Frontal cortex (tissue), 4 donors: ENCODE measurements around the gene USP33. TPM values are rescaled to one million over a fixed set of nuclear protein-coding genes. Genes with fewer than 3 reads are reported as not detected.
"Not testable (repeated sequence)": the region's sequence is repeated elsewhere in the genome, so short reads cannot be mapped to it uniquely, and the experiment has no call there.

Source experiments
- DNase-seq, 2 donors: peaks; one replicate each; pipeline ENCODE4 v3.0.0; 2012; ENCODE audit warnings: low spot score in 2 of 2
- FAIRE-seq: peaks from 2 replicates; lab custom pipeline; 2012; peaks lifted over from hg19 to GRCh38; lab: Jason Lieb, UNC
- total RNA-seq: library from RNA; depleted of rRNA; stranded (reverse); fragments of >200 nt; gene quantifications from one replicate; pipeline ENCODE4 v1.2.3, GENCODE V29; 2014
- donor health status: control.
- donor health status: control.
- donor health status: control.

The USP33 gene
- 259 TPM for total RNA-seq

- peak; percentile 86 to 90 for DNase-seq
- no peak for FAIRE-seq
Observed at GRCh38 chr1:77759071-77760028, at the start of gene USP33. TSS of gene USP33 (minus strand) at chr1:77759852. CDS start at chr1:77741697, 18,155 bp downstream.

DNA sequence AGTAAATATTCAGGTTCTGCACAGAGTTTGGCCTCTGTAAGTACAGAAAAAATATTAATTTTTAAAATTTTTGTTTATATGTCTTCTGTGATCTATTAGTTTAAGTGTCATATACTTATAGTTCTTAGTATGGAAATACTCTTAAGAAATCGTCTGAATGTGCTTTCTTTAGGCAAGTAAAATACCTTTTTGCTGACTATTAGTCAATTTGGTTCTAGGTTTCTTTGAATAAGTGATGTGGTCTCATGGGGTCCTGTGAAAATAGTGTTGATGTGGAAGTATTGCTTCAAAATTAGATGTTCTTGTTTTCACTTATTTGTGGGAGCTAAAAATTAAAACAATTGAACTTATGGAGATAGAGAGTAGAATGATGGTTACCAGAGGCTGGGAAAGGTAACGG lies 43.7 kb upstream of the USP33 start:
- FAIRE-seq (no peak), DNase-seq (no peak)

DNA sequence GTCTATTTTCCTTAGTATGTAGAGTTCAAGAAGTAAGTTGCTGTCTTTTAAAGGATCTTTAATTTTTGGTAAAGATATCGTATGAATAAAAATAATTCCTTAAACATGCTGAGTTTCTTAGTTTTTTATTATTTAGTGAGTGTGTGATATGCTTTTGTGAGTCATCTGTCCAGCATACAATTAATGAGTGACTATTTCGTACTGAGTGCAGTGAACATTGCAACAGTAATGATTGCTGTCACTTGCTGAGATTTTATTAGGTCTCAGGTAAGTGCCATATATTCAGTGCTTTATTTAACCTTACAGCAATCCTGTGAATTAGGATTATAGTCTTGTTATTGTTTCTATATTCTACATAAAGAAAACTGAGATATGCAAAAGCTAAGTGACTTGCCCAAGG lies 42.4 kb upstream of the USP33 start:
- DNase-seq, result no peak
- peak; percentile 36 for FAIRE-seq

GRCh38 chr1:77797991-77798390 lies 38.3 kb upstream of the USP33 start:
- FAIRE-seq (no peak), DNase-seq (no peak)

DNA sequence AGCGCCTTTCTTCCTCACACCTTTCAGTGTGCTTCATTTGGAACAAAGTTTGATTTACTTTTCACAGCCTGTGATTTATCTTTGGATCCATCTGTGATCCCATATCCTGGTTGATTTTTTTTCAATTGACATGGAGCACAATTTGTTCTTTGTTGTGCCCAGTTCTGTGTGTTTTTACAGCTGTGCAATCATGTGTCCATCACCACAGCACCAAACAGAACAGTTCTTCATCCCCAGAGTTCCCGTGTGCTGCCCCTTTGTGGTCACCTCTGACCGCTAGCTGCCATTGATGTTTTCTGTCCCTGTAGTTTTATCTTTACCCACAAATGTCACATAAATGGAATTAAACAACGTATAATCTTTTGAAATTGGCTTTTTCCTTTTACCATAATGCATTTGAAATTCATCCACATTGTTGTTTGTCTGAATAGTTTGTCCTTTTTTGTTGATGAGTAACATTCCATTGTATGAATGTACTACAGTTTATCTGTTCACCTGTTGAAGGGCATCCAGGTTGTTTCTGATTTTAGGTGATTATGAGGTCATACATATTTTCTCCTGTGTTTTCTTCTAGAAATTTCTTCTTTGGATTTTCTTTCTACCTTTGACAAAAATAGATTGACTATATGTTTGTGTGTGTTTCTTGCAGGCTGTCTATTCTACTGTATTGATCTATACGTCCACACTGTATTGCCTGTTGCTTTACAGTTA lies 37.2 kb upstream of the USP33 start:
- DNase-seq, result peak; percentile 29 to 51
- peak; percentile 88 for FAIRE-seq

- DNase-seq, result no peak
- no peak for FAIRE-seq
Observed at GRCh38 chr1:77794550-77794949, 34.9 kb upstream of the USP33 start.

- FAIRE-seq, DNase-seq: not testable (repeated sequence)
Observed at GRCh38 chr1:77786093-77786741, 26.6 kb upstream of the USP33 start.

DNA sequence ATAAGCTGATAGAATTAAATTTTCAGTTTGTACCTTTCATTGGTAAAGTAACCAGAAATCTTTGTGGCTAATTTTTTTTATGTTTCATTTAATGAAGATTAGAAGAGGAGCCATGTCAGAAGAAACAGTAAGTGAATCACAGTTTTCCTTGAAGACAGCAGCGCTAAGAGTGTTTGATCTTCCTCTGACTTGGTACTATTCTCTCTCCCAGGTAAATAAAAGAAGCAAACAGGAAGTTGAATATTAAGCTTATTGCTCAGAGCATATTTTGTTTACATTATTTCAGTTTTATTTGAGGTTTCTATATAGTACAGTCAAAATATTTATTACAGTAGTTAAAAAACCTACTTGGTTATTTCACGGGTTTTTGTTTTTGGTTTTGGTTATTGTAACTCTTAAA lies 23.5 kb upstream of the USP33 start:
- DNase-seq (no peak), FAIRE-seq (no peak)

- DNase-seq (no peak), FAIRE-seq (no peak)
Observed at GRCh38 chr1:77781683-77782082, 22.0 kb upstream of the USP33 start.

GRCh38 chr1:77779529-77780281 lies 20.1 kb upstream of the USP33 start, which contains the start of gene MIGA1:
TSS of gene MIGA1 (plus strand) at chr1:77779649. CDS start at chr1:77783253, 3,604 bp downstream.
- peak; percentile 78 to 86 for DNase-seq
- FAIRE-seq, result no peak

DNA sequence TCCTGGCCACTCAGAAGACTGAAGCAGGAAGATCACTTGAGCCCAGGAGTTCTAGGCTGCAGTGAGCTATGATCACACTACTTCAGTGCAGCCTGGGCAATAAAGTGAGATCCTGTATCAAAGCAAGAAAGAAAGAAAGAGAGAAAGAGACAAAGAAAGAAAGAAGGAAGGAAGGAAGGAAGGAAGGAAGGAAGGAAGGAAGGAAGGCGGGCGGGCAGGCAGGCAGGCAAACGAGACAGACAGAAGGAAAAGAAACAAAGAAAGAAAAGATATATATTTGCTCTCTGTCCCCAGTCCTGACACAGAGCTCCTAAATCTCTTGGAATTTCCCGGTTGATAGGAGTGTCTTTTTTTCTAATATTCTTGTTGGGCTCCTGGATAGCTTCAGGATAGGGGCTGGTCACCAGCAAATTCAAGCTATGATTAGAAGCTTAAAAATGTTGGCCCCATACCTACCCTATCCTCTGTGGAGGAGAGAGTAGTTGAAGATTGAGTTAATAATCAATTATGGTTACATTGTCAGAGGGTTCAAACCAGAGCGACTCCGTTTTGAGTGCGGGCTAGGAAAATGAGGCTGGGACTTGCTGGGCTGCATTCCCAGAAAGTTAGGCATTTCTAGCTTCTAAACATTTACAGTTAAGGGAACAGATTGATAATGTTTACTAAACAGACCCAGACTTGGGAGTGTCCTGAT lies 16.5 kb upstream of the USP33 start:
- FAIRE-seq, result no peak
- no peak for DNase-seq

- DNase-seq (no peak), FAIRE-seq (no peak)
Observed at GRCh38 chr1:77768006-77768405, 8.4 kb upstream of the USP33 start.

DNA sequence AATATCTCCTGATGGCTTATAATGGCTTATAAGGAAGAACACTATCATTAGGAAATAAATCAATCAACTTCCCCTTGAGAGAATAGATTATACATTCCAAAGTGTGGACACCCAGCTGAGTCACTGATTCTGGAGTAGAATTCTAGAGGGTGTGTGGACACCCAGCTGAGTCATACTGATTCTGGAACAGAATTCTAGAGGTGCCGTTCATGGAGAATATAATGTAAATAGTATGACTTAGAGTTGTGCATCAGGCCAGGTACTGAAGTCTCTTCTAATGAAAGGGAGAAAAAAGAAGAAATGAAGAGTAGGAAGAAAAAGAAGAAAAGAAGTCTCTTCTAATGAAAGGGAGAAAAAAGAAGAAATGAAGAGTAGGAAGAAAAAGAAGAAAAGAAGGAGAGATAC lies 2.4 kb upstream of the USP33 start:
- no peak for FAIRE-seq
- no peak for DNase-seq

DNA sequence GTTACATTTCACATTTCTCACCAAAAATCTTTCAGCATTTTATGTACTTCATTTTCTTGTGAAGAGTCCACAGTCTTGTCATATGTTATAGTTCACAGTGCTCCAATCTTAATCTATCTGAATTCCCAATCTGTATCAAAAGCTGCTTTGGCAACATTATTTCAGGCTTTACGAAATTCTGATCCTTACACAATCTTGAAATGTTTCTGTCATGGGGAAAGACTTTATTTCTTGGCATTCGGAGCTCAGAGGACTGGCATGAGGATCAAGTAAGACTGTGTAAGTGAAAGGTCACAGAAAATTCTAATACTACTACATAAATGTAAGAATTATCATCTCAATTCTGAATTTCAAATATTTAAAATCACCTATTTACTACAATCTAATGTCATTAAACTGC lies 2.0 kb downstream of the USP33 start:
- FAIRE-seq, result no peak

GRCh38 chr1:77757066-77757584 lies 2.5 kb downstream of the USP33 start:
- no peak for FAIRE-seq
- DNase-seq, result no peak

More for the DNA sequence above, 2.0 kb downstream of the USP33 start:
- DNase-seq, result no peak

GRCh38 chr1:77756052-77756754 lies 3.4 kb downstream of the USP33 start:
- FAIRE-seq (no peak), DNase-seq (no peak)

GRCh38 chr1:77749489-77749888 lies 10.2 kb downstream of the USP33 start:
- FAIRE-seq, DNase-seq: not testable (repeated sequence)

DNA sequence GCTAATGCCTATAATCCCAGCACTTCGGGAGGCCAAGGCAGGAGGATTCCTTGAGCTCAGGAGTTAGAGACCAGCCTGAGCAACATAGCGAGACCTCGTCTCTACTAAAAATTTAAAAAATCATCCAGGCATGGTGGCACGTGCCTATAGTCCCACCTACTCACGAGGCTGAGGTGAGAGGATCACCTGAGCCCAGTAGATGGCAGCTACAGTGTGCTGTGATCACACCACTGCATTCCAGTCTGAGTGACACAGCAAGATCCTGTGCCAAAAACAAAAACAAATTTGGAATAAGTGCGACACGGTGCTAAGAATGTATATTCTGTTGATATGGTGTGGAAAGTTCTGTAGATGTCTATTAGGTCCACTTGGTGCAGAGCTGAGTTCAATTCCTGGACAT lies 15.1 kb downstream of the USP33 start:
- no peak for FAIRE-seq
- DNase-seq, result no peak
